Esophagus squamous epithelium (tissue), 4 donors: ENCODE data around the gene LRP1B.

Experiments
- CTCF ChIP-seq, 6 experiments: fragments of 450-650 bp in 4 of 6; fragments of 200-600 bp in 2 of 6; sonication (generic) in 2 of 6; IDR thresholded peaks; one replicate each; pipeline ENCODE4 v1.5.1; 2016 to 2019; ENCODE audit warnings: antibody characterized with exemption in 6 of 6, mild to moderate bottlenecking in 4 of 6, moderate library complexity in 4 of 6
- POLR2A ChIP-seq, 4 donors: fragments of 450-650 bp; IDR thresholded peaks; one replicate each; pipeline ENCODE4 v1.6.1; 2017; ENCODE audit warnings: antibody characterized with exemption in 4 of 4, mild to moderate bottlenecking in 4 of 4, moderate library complexity in 3 of 4

GRCh38 chr2:141601511-141602152 lies 529.2 kb downstream of the LRP1B start:
- TF ChIP-seq CTCF (IDR thresholded peaks at IDR 0.05), result no peak
- TF ChIP-seq POLR2A (IDR thresholded peaks at IDR 0.05), result no peak
